Neural cell (in vitro differentiated cells): ENCODE data around the gene TBPL2.

Experiments
- CTCF ChIP-seq: fragments of 450-650 bp; IDR thresholded peaks from 2 replicates; pipeline ENCODE4 v1.5.1; 2014; ENCODE audit warnings: antibody characterized with exemption, mild to moderate bottlenecking, moderate library complexity; ENCODE audit not compliant: poor library complexity, severe bottlenecking
- EP300 ChIP-seq: fragments of 450-650 bp; conservative IDR thresholded peaks from 2 replicates; pipeline ENCODE4 v1.6.1; 2014; ENCODE audit warnings: antibody characterized with exemption, mild to moderate bottlenecking, moderate library complexity; ENCODE audit not compliant: poor library complexity, severe bottlenecking
- EZH2 ChIP-seq: fragments of 200-600, 300-800 bp; shearing (Covaris generic), sonication (generic); IDR thresholded peaks from 2 replicates; pipeline ENCODE4 v1.6.1; 2014; ENCODE audit warnings: antibody characterized with exemption, low read length, borderline replicate concordance, mild to moderate bottlenecking; ENCODE audit not compliant: insufficient read depth, poor library complexity, severe bottlenecking
- POLR2AphosphoS5 ChIP-seq: IDR thresholded peaks from 2 replicates; pipeline ENCODE4 v1.6.1; 2012
- TAF1 ChIP-seq: IDR thresholded peaks from 2 replicates; pipeline ENCODE4 v1.6.1; 2012; ENCODE audit warnings: low read depth

GRCh38 chr14:55450987-55451386, 10.6 kb upstream of the TBPL2 start:
- no peak for TF ChIP-seq TAF1
- TF ChIP-seq EZH2 = no peak
- no peak for TF ChIP-seq CTCF
- no peak for TF ChIP-seq EP300
- TF ChIP-seq POLR2AphosphoS5 = no peak
